HG03025 (cell line): Measurements from ENCODE around the gene CCDC88C.
"Not testable (repeated sequence)": the region's sequence is repeated elsewhere in the genome, so short reads cannot be mapped to it uniquely, and the experiment has no call there.

Experiments used
- ATAC-seq: cut with Tn5 transposase; IDR thresholded peaks from one replicate; pipeline ENCODE4 v1.9.1; 2021; ENCODE audit warnings: mild to moderate bottlenecking, moderate library complexity; ENCODE audit not compliant: unreplicated experiment, low FRiP score

The CCDC88C gene

GRCh38 chr14:91417120-91417982 is at the start of gene CCDC88C:
Gene CCDC88C (minus strand): TSS chr14:91417820. CDS start chr14:91417690, 130 bp downstream.
- peak; percentile 49 for ATAC-seq

DNA sequence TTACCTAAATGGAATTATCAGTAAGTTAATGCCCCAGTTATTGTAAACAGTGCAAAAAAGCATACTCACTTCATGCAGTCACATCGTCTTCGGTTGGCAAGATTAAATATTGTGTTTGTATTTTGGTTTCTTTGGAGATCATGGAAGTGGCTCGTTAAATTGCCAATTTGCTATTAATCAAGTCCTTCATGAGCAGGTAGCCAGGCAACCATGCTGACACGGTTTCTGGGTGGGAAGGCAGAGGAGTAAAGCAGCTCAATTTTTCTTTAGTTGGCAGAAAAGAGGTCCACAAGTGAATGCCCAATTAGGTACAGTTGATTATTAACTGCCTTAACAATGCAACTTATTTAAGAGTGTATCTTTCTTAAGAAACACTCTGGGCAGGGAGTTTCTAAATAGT is 48.6 kb upstream of the CCDC88C start:
- ATAC-seq, result no peak

DNA sequence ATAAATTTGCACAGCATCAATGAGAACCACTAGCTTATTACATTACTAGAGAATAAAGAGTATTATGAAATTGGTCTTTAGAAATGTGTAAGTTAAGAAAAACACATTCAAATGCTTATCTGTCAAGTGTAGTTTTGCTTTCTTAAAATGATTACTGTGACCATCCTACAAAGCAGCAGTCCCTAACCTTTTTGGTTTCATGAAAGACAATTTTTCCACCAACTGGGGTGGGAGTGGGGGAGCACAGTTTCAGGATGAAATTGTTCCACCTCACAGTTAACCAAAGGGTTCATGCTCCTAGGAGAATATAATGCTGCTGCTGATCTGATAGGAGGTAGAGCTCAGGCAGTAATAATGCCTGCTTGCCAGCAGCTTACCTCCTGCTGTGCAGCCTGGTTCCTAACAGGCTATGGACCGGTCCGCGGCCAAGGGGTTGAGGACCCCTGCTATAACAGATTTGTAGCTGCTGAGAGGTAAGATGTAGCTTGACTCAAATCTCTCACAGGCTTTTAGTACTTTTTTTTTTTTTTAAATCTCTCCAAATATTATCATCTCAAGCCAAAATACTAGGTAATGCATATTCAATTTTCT is 47.1 kb upstream of the CCDC88C start:
- ATAC-seq, result no peak

GRCh38 chr14:91458612-91459011 is 41.0 kb upstream of the CCDC88C start:
- ATAC-seq, result no peak

- no peak for ATAC-seq
These were observed 38.7 kb upstream of the CCDC88C start for GRCh38 chr14:91456283-91456682.

DNA sequence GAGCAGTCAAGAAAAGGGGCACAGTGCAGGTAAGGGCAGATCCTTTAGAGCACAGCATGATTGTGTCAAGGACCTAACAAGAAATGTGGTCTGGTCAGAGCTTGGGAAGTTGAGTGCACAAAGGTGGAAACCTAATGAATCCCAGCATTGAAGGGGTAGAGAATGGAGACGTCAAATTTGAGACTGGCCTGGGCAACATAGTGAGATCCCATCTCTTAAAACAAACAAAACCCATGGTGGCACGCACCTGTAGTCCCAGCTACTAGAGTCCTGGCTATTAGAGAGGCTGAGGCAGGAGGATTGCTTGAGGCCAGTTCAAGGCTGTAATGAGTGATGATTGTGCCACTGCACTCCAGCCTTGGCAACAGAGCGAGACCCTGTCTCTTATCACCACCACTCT is 37.0 kb upstream of the CCDC88C start:
- no peak for ATAC-seq

DNA sequence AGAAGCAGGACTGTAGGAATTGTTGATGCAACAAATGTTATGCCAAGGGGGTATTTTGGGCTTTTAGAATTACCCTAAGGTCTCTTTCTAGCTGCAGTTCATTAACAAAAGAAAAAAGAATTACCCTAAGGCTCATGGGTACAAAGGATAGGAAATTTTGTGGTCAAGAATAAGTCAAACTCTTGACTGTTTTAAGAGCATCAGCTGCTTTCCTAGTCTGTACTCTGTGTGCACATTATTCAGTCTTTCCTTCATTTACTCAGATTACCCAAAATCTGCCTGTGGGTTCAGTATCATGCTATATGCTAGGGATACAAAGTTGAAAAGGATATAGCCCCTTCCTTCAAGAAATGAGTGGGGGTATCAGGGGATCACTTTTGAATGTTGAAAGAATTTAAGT is 36.5 kb upstream of the CCDC88C start:
- ATAC-seq, result no peak

GRCh38 chr14:91453744-91454143 is 36.1 kb upstream of the CCDC88C start:
- ATAC-seq, result no peak

DNA sequence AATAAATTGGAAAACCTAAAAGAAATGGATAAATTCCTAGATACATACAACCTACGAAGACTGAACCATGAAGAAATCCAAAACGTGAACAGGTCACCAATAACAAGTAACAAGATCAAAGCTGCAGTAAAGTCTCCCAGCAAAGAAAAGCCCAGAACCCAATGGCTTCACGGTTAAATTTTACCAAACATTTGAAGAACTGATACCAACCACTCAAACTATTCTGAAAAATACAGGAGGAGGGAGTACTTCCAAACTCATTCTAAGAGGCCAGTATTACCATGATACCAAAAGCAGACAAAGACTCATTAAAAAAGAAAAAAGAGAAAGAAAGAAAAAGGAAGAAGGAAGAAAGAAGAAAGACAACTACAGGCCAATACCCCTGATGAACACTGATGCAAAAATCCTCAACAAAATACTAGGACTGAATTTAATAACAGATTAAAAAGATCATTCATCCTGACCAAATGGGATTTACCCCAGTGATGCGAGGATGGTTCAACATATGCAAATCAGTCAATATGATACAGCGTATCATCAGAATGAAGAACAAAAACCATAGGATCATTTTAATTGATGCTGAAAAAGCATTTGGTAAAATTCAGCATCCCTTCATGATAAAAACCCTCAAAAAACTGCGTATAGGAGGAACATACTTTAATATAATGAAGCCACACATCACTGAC is 26.9 kb upstream of the CCDC88C start:
- ATAC-seq, result no peak

DNA sequence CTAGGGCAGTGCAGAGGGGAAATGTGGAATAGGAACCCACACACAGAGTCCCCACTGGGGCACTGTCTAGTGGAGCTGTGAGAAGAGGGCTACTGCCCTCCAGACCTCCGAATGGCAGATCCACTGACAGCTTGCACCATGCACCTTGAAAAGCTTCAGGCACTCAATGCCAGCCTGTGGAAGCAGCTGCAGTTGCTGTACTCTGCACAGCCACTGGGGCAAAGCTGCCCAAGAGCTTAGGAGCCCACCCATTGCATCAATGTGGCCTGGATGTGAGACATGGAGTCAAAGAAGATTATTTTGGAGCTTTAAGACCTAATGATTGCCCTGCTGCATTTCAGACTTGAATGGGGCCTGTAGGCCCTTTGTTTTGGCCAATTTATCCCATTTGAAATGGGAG is 21.7 kb upstream of the CCDC88C start:
- ATAC-seq, result no peak

- ATAC-seq, result no peak
These were observed 21.2 kb upstream of the CCDC88C start for GRCh38 chr14:91438845-91439244.

- ATAC-seq, result not testable (repeated sequence)
These were observed 18.6 kb upstream of the CCDC88C start for GRCh38 chr14:91436266-91436665.

GRCh38 chr14:91429385-91429784 is 11.8 kb upstream of the CCDC88C start:
- ATAC-seq, result no peak

GRCh38 chr14:91428931-91429330 is 11.3 kb upstream of the CCDC88C start:
- ATAC-seq, result not testable (repeated sequence)

DNA sequence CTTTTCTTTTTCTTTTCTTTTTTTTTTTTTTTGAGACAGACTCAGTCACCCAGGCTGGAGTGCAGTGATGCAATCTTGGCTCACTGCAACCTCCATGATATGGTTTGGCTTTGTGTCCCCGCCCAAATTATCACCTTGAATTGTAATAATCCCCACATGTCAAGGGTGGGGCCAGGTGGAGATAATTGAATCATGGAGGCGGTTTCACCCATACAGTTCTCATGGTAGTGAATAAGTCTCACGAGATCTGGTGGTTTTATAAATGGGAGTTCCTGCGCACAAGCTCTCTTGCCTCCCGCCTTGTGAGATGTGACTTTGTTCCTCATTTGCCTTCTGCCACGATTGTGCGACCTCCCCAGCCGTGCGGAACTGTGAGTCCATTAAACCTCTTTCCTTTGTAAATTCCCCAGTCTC is 7.9 kb upstream of the CCDC88C start:
- not testable (repeated sequence) for ATAC-seq

GRCh38 chr14:91424813-91425530 is 7.4 kb upstream of the CCDC88C start:
- ATAC-seq, result no peak

DNA sequence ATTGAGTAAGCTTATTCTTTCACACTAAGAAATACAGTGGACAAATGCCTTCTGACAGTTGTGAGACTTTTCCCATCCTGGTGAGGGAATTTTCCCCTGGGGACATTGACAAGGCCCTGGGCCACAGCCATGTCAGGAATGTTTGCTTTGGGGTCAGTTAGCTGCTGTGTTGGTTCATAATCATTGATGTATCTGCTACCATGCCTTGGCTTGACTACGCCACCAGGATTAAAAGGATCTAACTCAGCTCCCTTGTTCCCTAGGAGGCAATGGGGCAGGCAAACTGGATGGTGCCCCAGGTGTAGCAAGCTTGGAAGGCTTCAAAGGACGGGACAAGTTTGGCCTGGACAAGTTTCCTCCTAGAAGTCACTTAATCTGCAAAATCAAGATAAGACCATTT is 3.1 kb upstream of the CCDC88C start:
- ATAC-seq, result no peak

- no peak for ATAC-seq
These were observed 1.8 kb upstream of the CCDC88C start for GRCh38 chr14:91419451-91419850.

GRCh38 chr14:91419044-91419397 is 1.4 kb upstream of the CCDC88C start:
- ATAC-seq, result no peak

DNA sequence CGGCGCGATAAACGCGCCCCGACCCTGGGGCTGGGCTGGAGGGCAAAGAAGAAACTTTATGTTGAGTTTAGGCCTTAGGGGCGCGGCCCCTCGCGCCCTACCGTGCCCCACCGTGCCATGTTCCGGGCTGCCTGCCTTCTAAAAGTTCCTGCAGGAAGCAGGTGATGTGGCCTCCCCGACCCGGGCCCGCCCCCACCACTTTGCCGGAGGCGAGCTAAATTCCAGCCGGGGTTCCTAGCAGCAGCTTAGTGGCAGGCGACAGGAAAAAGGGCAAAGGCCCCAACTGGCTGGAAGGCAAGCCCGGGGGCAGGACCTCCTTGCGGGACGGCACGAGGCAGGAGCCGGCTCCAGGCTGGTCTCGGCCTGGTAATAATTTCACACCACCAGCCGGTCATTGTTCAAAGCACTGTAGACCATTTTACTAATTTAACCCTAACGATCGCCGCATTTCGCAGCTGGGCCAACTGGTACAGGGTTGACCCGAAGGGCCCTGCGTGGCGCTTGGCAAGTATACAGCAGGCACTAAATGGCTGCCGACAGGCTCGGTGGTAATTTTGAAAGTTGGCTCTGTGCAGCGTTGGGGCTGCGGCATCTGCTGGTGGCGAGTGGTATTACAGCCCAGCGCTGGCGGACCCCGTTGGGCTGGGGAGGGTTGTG is 895 bp upstream of the CCDC88C start:
- no peak for ATAC-seq
